ENCODE data around the gene HAGHL.

DNA sequence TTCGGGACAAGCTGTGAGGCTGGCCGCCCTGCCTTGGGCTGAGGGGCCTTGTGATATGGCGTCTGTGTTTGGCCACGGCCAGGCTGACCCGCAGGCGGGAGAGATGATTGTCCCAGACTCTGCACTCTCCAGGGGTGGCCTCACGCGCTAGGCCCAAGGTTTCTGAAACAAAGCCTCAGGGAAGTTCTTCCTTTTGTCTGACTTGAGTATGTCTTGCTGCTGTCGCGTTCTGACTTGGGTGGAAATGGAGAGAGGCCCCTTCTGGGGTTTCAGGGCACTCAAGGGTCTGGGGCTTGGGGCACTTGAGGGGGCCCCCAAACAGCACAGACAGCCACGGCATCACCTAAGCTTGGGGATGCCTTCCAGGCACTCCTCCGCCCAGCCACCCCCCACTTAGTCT, 15.8 kb upstream of the HAGHL start:
- TF ChIP-seq, protein P1, sequence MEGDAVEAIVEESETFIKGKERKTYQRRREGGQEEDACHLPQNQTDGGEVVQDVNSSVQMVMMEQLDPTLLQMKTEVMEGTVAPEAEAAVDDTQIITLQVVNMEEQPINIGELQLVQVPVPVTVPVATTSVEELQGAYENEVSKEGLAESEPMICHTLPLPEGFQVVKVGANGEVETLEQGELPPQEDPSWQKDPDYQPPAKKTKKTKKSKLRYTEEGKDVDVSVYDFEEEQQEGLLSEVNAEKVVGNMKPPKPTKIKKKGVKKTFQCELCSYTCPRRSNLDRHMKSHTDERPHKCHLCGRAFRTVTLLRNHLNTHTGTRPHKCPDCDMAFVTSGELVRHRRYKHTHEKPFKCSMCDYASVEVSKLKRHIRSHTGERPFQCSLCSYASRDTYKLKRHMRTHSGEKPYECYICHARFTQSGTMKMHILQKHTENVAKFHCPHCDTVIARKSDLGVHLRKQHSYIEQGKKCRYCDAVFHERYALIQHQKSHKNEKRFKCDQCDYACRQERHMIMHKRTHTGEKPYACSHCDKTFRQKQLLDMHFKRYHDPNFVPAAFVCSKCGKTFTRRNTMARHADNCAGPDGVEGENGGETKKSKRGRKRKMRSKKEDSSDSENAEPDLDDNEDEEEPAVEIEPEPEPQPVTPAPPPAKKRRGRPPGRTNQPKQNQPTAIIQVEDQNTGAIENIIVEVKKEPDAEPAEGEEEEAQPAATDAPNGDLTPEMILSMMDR (conservative IDR thresholded peaks at IDR 0.05; ENCODE audit: low read depth, low read length): no peak
- TF ChIP-seq EZH2 (IDR thresholded peaks at IDR 0.05; ENCODE audit: borderline replicate concordance, low read depth, low read length, poor library complexity, severe bottlenecking): no peak

Data from A673 (cell line).